PC-3 (cell line): Measurements from ENCODE around the gene NHS. TPM values are rescaled to one million over a fixed set of nuclear protein-coding genes. Genes with fewer than 3 reads are reported as not detected.

Source experiments
- ATAC-seq: fragments of 200-7000 bp; cut with Tn5 transposase; 2 replicates; pipeline ENCODE4 v1.9.1; 2020; ENCODE audit warnings: mild to moderate bottlenecking, moderate library complexity
- BruUV-seq: library from RNA; stranded (reverse); fragments of 400-500 nt; replicated peaks from 2 replicates; lab custom pipeline; 2021; lab: Mats Ljungman, UMichigan
- CTCF ChIA-PET: fragments of 300-600 bp; sonication (Branson Sonifier 250); formaldehyde crosslinking; loops from one replicate; lab custom pipeline; 2022; ENCODE audit warnings: antibody characterized with exemption; lab: Charles Lee
- POLR2A ChIA-PET: fragments of 300-600 bp; sonication (Branson Sonifier 250); formaldehyde crosslinking; loops from one replicate; lab custom pipeline; 2022; ENCODE audit warnings: antibody characterized with exemption; ENCODE audit not compliant: unreplicated experiment; lab: Charles Lee
- DNase-seq: peaks from one replicate; pipeline ENCODE4 v3.0.0-alpha.2; 2015
- H2AFZ ChIP-seq: fragments of 300-600 bp; sonication (generic); 2 replicates; pipeline ENCODE4 v1.6.0; 2016; ENCODE audit warnings: antibody characterized with exemption, low read length
- H3F3A ChIP-seq: fragments of 300-600 bp; sonication (generic); one replicate; pipeline ENCODE4 v1.6.0; 2017; ENCODE audit warnings: antibody characterized with exemption, low read length, control low read depth, mild to moderate bottlenecking; ENCODE audit not compliant: unreplicated experiment
- H3K27ac ChIP-seq: fragments of 300-600 bp; sonication (generic); 2 replicates; pipeline ENCODE4 v1.5.1; 2016; ENCODE audit warnings: mild to moderate bottlenecking, low read length
- H3K27me3 ChIP-seq: fragments of 300-600 bp; sonication (generic); 2 replicates; pipeline ENCODE4 v1.6.1; 2016; ENCODE audit warnings: low read length, mixed read lengths
- H3K36me3 ChIP-seq: fragments of 300-600 bp; sonication (generic); 2 replicates; pipeline ENCODE4 v1.6.1; 2016; ENCODE audit warnings: low read depth, mixed run types, low read length, mixed read lengths
- H3K4me1 ChIP-seq: fragments of 300-600 bp; sonication (generic); 2 replicates; pipeline ENCODE4 v1.5.1; 2016; ENCODE audit warnings: low read length; ENCODE audit not compliant: insufficient read depth
- H3K4me2 ChIP-seq: fragments of 300-600 bp; sonication (generic); 2 replicates; pipeline ENCODE4 v1.6.0; 2016; ENCODE audit warnings: low read length
- H3K4me3 ChIP-seq: fragments of 300-600 bp; sonication (generic); 2 replicates; pipeline ENCODE4 v1.5.1; 2016; ENCODE audit warnings: mild to moderate bottlenecking, low read length, mixed read lengths
- H3K79me2 ChIP-seq: fragments of 300-600 bp; sonication (generic); 2 replicates; pipeline ENCODE4 v1.6.1; 2017; ENCODE audit warnings: low read length, mixed read lengths
- H3K9ac ChIP-seq: fragments of 300-600 bp; sonication (generic); 2 replicates; pipeline ENCODE4 v1.6.0; 2016; ENCODE audit warnings: mild to moderate bottlenecking, low read length
- H3K9me2 ChIP-seq: fragments of 300-600 bp; sonication (generic); replicated peaks from 2 replicates; pipeline ENCODE4 v1.6.1; 2016; ENCODE audit warnings: mixed run types, low read length, mixed read lengths
- H3K9me3 ChIP-seq: fragments of 300-600 bp; sonication (generic); 2 replicates; pipeline ENCODE4 v1.6.1; 2016; ENCODE audit warnings: low read length, mixed read lengths
- H4K20me1 ChIP-seq: fragments of 300-600 bp; sonication (generic); 2 replicates; pipeline ENCODE4 v1.6.1; 2016; ENCODE audit warnings: low read length, mixed read lengths
- EZH2 ChIP-seq: fragments of 300-600 bp; sonication (generic); IDR thresholded peaks from one replicate; pipeline ENCODE4 v1.6.1; 2017; ENCODE audit warnings: antibody characterized with exemption, mild to moderate bottlenecking, low read length; ENCODE audit not compliant: unreplicated experiment
- EZH2phosphoT487 ChIP-seq: fragments of 300-600 bp; sonication (generic); IDR thresholded peaks from 2 replicates; pipeline ENCODE4 v1.6.1; 2018; ENCODE audit warnings: mild to moderate bottlenecking, antibody characterized with exemption, low read length, borderline replicate concordance
- intact Hi-C: fragments of 100-400 bp; cut with micrococcal nuclease; formaldehyde crosslinking; loops from 2 replicates; pipeline ENCODE4 v1.9.0; 2023
- total RNA-seq: library from RNA; depleted of rRNA; stranded (reverse); fragments of >200 nt; gene quantifications from 2 replicates; pipeline ENCODE4 v1.2.3, GENCODE V29; 2014
- TF ChIP-seq, protein P1 (sequence below): fragments of 300-600 bp; sonication (generic); conservative IDR thresholded peaks from 2 replicates; pipeline ENCODE4 v1.5.1; 2017; ENCODE audit warnings: antibody characterized with exemption, low read depth, mild to moderate bottlenecking, low read length

Gene NHS
- total RNA-seq, 1 experiment from 2014 or later: 4.9 TPM

DNA sequence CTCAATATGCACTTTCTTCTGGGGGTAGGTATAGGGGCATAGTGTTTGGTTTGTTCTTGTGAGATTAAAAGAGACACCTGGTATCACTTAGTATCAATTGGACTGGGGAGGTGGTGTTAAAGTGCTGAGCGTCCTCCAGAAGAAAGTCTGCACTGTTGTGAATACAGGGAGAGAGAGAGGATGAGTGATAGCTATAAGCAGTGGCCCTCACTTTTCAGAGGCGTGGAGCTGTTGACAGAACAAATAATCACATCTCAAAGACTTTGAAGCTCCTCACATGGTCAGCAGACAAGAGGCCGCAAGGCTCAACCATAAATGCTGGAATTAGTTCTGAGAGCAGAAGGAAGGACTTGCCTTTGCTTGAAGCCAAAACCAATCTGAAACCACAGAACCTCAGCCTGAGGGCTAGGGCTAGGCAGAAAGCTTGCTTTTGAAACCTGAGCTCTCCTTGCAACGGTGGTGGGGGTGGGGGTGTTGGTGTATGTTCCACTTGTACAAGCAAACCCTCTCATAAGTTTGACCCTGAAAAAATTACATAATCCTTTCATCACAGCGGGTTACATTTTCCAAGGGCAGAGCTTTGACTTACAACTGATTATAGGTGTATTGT lies 239.1 kb downstream of the NHS start:
- H3K4me2 ChIP-seq: peak overlapping the region; percentile 21
- no peaks in the 10 kb centered on the region for H3K79me2 ChIP-seq
- intact Hi-C loops: no loop called here
- ChIA-PET POLR2A (no interaction called here), CTCF (no interaction called here)
- H3K27ac ChIP-seq: no peak overlapping the region
- no peaks in the 10 kb centered on the region for H3K9me2 ChIP-seq
- H3K4me1 ChIP-seq: peaks cover 32% of the 10 kb centered on the region
- no peaks in the 10 kb centered on the region for H3K9me3 ChIP-seq
- no peaks in the 10 kb centered on the region for H3K36me3 ChIP-seq
- H3F3A ChIP-seq: no peaks in the 10 kb centered on the region
- 0 out of 2 replicates have a peak, but pooled peaks cover 4% of the 10 kb centered on the region for H4K20me1 ChIP-seq
- H3K4me3 ChIP-seq: no peak overlapping the region
- H3K27me3 ChIP-seq: no peaks in the 10 kb centered on the region
- BruUV-seq: no TSS peak
- no peak overlapping the region for H2AFZ ChIP-seq
- ATAC-seq (peak; percentile 56), DNase-seq (peak; percentile 59)
- TF ChIP-seq, protein P1, sequence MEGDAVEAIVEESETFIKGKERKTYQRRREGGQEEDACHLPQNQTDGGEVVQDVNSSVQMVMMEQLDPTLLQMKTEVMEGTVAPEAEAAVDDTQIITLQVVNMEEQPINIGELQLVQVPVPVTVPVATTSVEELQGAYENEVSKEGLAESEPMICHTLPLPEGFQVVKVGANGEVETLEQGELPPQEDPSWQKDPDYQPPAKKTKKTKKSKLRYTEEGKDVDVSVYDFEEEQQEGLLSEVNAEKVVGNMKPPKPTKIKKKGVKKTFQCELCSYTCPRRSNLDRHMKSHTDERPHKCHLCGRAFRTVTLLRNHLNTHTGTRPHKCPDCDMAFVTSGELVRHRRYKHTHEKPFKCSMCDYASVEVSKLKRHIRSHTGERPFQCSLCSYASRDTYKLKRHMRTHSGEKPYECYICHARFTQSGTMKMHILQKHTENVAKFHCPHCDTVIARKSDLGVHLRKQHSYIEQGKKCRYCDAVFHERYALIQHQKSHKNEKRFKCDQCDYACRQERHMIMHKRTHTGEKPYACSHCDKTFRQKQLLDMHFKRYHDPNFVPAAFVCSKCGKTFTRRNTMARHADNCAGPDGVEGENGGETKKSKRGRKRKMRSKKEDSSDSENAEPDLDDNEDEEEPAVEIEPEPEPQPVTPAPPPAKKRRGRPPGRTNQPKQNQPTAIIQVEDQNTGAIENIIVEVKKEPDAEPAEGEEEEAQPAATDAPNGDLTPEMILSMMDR: no peak
- no peak for TF ChIP-seq EZH2
- no peak for TF ChIP-seq EZH2phosphoT487
- H3K9ac ChIP-seq: no peak overlapping the region

GRCh38 chrX:17616936-17617335 lies 241.9 kb downstream of the NHS start:
- no peak for DNase-seq

GRCh38 chrX:17617806-17618205 lies 242.8 kb downstream of the NHS start:
- POLR2A ChIA-PET: no interaction called here
- Histone ChIP-seq H3K27ac (no peak overlapping the region), H3K9ac (no peak overlapping the region), H3K4me2 (no peak overlapping the region), H4K20me1 (no peaks in the 10 kb centered on the region), H2AFZ (no peak overlapping the region), H3F3A (no peaks in the 10 kb centered on the region), H3K79me2 (no peaks in the 10 kb centered on the region), H3K9me3 (no peaks in the 10 kb centered on the region), H3K4me1 (peaks cover 15% of the 10 kb centered on the region), H3K9me2 (no peaks in the 10 kb centered on the region), H3K36me3 (no peaks in the 10 kb centered on the region), H3K4me3 (no peak overlapping the region), H3K27me3 (no peaks in the 10 kb centered on the region)
- intact Hi-C loops: no loop called here
- DNase-seq (no peak), ATAC-seq (no peak)
- CTCF ChIA-PET: interaction anchor here (0.6 kb wide), 1 partner anchor 376 kb away, joined by 6 read pairs; no protein-coding TSS in a partner anchor
- BruUV-seq: no TSS peak
- TF ChIP-seq, protein P1: no peak
- no peak for TF ChIP-seq EZH2phosphoT487
- TF ChIP-seq EZH2: no peak

More at GRCh38 chrX:17616936-17617335, 241.9 kb downstream of the NHS start:
- Histone ChIP-seq H3F3A (no peaks in the 10 kb centered on the region), H3K4me3 (no peak overlapping the region), H3K4me1 (peaks cover 15% of the 10 kb centered on the region), H3K36me3 (no peaks in the 10 kb centered on the region), H2AFZ (no peak overlapping the region), H3K9ac (no peak overlapping the region), H3K79me2 (no peaks in the 10 kb centered on the region), H3K4me2 (no peak overlapping the region), H3K27me3 (no peaks in the 10 kb centered on the region), H3K27ac (no peak overlapping the region), H3K9me2 (no peaks in the 10 kb centered on the region), H4K20me1 (no peaks in the 10 kb centered on the region), H3K9me3 (no peaks in the 10 kb centered on the region)
- intact Hi-C loops: no loop called here
- no TSS peak for BruUV-seq
- ATAC-seq: no peak
- POLR2A ChIA-PET: no interaction called here
- CTCF ChIA-PET: no interaction called here
- TF ChIP-seq EZH2 (no peak), EZH2phosphoT487 (no peak)
- TF ChIP-seq, protein P1: no peak
